Activated CD4-positive, alpha-beta memory T cell treated with anti-CD3 and anti-CD28 coated beads for 36 hours (primary cell): ENCODE measurements around the gene CLDN16. TPM values are rescaled to one million over a fixed set of nuclear protein-coding genes. Genes with fewer than 3 reads are reported as not detected.

Experiments used
- CTCF ChIA-PET: fragments of 350-600 bp; sonication (Branson Sonifier 250); formaldehyde crosslinking; loops from one replicate; lab custom pipeline; 2021; ENCODE audit warnings: antibody characterized with exemption, inconsistent platforms; lab: Charles Lee
- POLR2A ChIA-PET: fragments of 350-600 bp; sonication (Branson Sonifier 250); formaldehyde crosslinking; loops from one replicate; lab custom pipeline; 2021; ENCODE audit warnings: antibody characterized with exemption; lab: Charles Lee
- DNase-seq: peaks from one replicate; pipeline ENCODE4 v3.0.0-alpha.2; 2020
- H3K27ac Mint-ChIP-seq: one replicate; pipeline ENCODE4 v1.8.0; 2021; ENCODE audit warnings: mixed read lengths
- H3K27me3 Mint-ChIP-seq: one replicate; pipeline ENCODE4 v1.8.0; 2021; ENCODE audit warnings: mixed read lengths
- H3K36me3 Mint-ChIP-seq: one replicate; pipeline ENCODE4 v1.8.0; 2021; ENCODE audit warnings: mixed read lengths
- H3K4me1 Mint-ChIP-seq: one replicate; pipeline ENCODE4 v1.8.0; 2021; ENCODE audit warnings: low read depth, mixed read lengths
- H3K4me3 Mint-ChIP-seq: one replicate; pipeline ENCODE4 v1.8.0; 2021; ENCODE audit warnings: mild to moderate bottlenecking, mixed read lengths
- H3K9me3 Mint-ChIP-seq: one replicate; pipeline ENCODE4 v1.8.0; 2021; ENCODE audit warnings: mixed read lengths
- intact Hi-C: fragments of 100-400 bp; cut with micrococcal nuclease; formaldehyde crosslinking; loops from one replicate; pipeline ENCODE4 v1.15.1; 2023
- total RNA-seq, 2 experiments: library from RNA; stranded (reverse); gene quantifications; one replicate each; pipeline ENCODE4 v1.2.3, GENCODE V29; 2021

CLDN16 gene
- total RNA-seq, 2 experiments from 2014 or later, result not detected

GRCh38 chr3:190384309-190384756 is 3.6 kb upstream of the CLDN16 start:
- H3K27me3 Mint-ChIP-seq, result peaks cover 9% of the 10 kb centered on the region
- DNase-seq, result peak; percentile 27
- H3K27ac Mint-ChIP-seq, result no peak overlapping the region
- H3K9me3 Mint-ChIP-seq, result no peaks in the 10 kb centered on the region
- H3K36me3 Mint-ChIP-seq, result no peaks in the 10 kb centered on the region
- peaks cover 4% of the 10 kb centered on the region for H3K4me1 Mint-ChIP-seq
- intact Hi-C loops, result loop anchor here (1.0 kb wide), 1 partner anchor 313 kb away; no protein-coding TSS in a partner anchor
- ChIA-PET POLR2A (no interaction called here), CTCF (interaction anchor here (1.1 kb wide), 2 partner anchors 160 to 423 kb away, joined by 3 to 5 read pairs; no protein-coding TSS in a partner anchor)
- no peak overlapping the region for H3K4me3 Mint-ChIP-seq

DNA sequence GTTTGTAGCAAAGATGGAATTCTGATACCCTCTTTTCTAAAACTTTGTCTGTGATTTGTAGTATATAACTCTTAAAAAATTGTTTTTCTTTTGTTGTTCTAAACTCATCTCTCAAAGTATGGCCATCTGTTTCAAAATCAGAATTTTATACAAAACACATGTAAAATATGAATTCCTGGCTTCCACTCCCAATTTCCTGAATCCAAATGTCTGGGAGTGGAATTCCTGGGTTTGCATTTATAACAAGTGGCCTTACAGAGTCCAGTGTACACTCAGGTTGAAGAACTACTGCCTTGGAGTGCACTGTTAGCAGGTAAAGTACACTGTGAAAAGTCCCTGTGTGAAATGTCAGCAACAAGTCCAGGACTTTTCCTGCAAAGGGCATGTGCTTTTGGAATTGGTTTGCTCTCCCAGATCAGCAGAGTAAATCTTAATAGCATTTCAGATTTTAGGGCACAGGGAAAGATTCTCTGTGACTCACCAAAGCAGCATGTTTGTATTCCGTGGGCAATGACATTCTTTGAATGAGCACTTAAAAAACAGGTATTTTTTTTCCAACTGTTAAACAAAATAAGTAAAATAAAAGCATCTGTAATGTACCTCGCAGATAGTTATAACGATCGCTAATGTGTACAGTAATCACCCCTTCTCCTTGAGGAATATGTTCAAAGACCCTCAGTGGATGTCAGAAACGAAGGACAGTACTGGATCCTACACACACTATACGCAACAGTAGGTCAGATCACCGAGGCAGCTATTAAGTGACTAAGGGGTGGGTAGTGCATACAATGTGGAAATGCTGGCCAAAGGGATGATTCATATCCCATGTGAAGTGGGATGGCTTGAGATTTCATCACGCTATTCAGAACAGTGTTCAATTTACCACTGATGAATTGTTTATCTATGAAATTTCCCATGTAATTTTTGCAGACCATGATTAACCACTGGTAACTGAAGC is 2.0 kb upstream of the CLDN16 start:
- intact Hi-C loops, result no loop called here
- CTCF ChIA-PET, result no interaction called here
- Mint-ChIP-seq H3K4me3 (no peak overlapping the region), H3K4me1 (peaks cover 4% of the 10 kb centered on the region), H3K36me3 (no peaks in the 10 kb centered on the region), H3K27ac (no peak overlapping the region), H3K27me3 (peaks cover 9% of the 10 kb centered on the region), H3K9me3 (no peaks in the 10 kb centered on the region)
- DNase-seq, result no peak
- POLR2A ChIA-PET, result no interaction called here

DNA sequence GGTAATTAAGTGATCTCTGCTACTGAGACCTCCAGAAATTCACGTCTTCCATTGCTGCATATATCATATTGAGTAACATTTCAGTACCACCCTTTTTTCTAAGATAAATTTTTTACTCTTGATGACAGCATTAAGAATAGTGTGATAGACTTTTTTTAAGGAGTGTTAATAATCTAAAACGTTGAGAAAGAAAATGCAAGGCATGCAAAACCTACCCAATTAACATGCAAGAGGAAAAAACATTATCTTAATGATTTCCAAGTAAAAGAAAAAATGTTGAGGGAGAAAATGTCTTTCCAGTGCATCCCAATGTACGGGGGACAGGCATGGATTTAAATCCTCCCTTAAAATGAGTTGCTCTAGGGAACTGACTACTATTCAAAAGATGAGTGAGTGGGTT is 740 bp downstream of the CLDN16 start:
- Mint-ChIP-seq H3K27me3 (peaks cover 5% of the 10 kb centered on the region), H3K36me3 (no peaks in the 10 kb centered on the region), H3K27ac (no peak overlapping the region), H3K4me1 (no peaks in the 10 kb centered on the region), H3K4me3 (no peak overlapping the region), H3K9me3 (no peaks in the 10 kb centered on the region)
- ChIA-PET CTCF (interaction anchor here (0.8 kb wide), 1 partner anchor 677 kb away, joined by 3 read pairs; no protein-coding TSS in a partner anchor), POLR2A (no interaction called here)
- no peak for DNase-seq
- intact Hi-C loops, result no loop called here

DNA sequence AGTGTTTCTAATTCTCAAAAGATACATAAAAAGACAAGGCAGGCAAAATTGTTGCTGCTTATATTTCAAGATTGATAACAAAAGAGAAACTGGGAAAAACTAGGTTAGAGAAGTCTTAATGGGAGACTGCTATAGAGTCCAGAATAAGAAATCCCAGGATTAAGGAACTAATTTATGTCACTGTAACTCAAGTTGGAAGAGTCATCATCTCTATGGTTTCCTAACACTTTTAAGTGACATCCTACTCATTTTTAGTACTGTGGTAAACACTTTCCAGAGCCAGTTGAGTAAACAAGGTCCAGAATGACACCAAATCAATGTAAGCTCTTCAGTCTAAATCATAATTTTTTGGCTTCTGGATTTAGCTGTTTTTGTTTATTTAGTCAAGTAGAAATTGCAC is 8.0 kb downstream of the CLDN16 start:
- Mint-ChIP-seq H3K36me3 (no peaks in the 10 kb centered on the region), H3K4me3 (no peak overlapping the region), H3K9me3 (no peaks in the 10 kb centered on the region), H3K4me1 (no peaks in the 10 kb centered on the region), H3K27ac (no peak overlapping the region), H3K27me3 (no peaks in the 10 kb centered on the region)
- DNase-seq, result no peak
- POLR2A ChIA-PET, result no interaction called here
- intact Hi-C loops, result no loop called here
- CTCF ChIA-PET, result no interaction called here

DNA sequence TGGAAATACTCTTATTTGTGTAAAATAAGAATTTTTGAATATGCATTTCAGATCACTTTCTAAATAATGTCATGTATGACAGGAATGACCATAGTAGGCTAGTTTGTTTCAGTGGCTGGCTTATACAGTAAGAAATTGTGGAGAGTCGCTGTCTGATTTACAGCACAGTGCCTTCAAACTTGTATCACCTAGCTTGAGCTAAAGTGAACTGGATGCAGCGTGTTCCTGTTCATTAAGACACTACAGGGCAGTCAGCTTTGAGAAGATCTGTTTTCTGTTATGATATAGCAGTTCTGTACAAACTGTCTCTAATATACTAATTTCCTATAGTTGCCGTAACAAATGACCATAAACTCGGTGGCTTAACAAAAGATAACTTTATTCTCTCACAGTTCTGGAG is 9.9 kb downstream of the CLDN16 start:
- Mint-ChIP-seq H3K27me3 (no peaks in the 10 kb centered on the region), H3K9me3 (no peaks in the 10 kb centered on the region), H3K36me3 (no peaks in the 10 kb centered on the region), H3K27ac (no peak overlapping the region), H3K4me3 (no peak overlapping the region), H3K4me1 (no peaks in the 10 kb centered on the region)
- CTCF ChIA-PET, result no interaction called here
- POLR2A ChIA-PET, result no interaction called here
- intact Hi-C loops, result no loop called here
- DNase-seq, result no peak

- no peaks in the 10 kb centered on the region for H3K4me1 Mint-ChIP-seq
- ChIA-PET POLR2A (no interaction called here), CTCF (interaction anchor here (0.6 kb wide), 1 partner anchor 175 kb away, joined by 3 read pairs; no protein-coding TSS in a partner anchor)
- intact Hi-C loops, result no loop called here
- no peak for DNase-seq
- H3K9me3 Mint-ChIP-seq, result no peaks in the 10 kb centered on the region
- H3K27ac Mint-ChIP-seq, result no peak overlapping the region
- H3K36me3 Mint-ChIP-seq, result no peaks in the 10 kb centered on the region
- H3K27me3 Mint-ChIP-seq, result peaks cover 2% of the 10 kb centered on the region
- no peak overlapping the region for H3K4me3 Mint-ChIP-seq
Observed at GRCh38 chr3:190399677-190400076, 11.7 kb downstream of the CLDN16 start.

DNA sequence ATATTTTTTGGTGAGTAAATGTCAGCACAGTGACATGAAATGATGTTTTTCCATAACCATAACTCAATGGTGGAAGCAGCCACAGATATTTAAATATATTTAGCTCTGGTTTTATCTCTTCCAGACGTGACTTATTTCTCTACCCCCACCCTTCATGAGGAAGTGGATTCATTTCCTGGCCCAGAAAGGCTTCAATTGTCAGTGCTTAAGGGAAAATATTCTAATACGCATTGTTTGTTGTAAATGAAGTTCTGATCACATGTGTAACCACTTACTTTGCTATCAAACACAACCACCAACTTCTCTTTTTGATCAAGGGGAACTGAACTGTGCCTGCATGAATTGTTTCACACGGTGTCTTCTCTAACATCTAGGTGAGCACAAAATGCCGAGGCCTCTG is 14.0 kb downstream of the CLDN16 start:
- Mint-ChIP-seq H3K36me3 (no peaks in the 10 kb centered on the region), H3K27ac (no peak overlapping the region), H3K27me3 (peaks cover 2% of the 10 kb centered on the region), H3K9me3 (no peaks in the 10 kb centered on the region), H3K4me1 (no peaks in the 10 kb centered on the region), H3K4me3 (no peak overlapping the region)
- intact Hi-C loops, result no loop called here
- DNase-seq, result no peak
- ChIA-PET CTCF (no interaction called here), POLR2A (no interaction called here)

DNA sequence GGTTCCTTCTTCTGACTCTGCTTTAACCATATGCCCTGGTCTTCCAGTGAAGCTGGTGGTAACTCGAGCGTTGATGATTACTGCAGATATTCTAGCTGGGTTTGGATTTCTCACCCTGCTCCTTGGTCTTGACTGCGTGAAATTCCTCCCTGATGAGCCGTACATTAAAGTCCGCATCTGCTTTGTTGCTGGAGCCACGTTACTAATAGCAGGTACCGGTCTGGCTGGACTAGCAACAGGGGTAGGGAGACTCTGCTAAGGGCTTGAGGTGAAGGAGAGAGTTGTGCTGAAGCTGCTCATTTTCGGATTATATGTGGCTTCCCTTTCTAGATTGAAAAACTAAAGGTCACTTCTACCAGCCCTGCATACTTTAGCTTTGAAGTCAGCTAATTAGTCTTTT is 16.8 kb downstream of the CLDN16 start:
- CTCF ChIA-PET, result no interaction called here

DNA sequence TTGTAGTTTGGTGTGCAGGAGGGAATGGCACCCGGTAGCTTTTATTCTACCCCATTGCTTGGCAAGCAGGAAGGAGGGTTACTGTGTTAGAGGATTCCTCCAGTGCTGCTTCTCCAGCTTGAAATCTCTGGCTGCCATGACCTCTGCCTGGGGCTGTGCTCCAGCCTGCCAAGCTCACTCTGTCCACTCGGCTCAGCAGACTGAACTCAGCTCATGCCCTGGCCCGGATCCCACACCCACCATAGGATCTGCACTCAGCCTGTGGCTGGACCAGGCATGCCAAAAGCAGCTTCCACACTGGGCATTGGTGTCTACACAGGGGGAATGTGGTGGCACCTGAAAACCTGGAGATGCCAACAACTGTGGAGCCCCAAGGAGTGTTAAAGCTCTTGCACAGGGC is 26.3 kb downstream of the CLDN16 start:
- DNase-seq, result no peak
- H3K9me3 Mint-ChIP-seq, result peaks cover 8% of the 10 kb centered on the region
- no peaks in the 10 kb centered on the region for H3K36me3 Mint-ChIP-seq
- no peaks in the 10 kb centered on the region for H3K27me3 Mint-ChIP-seq
- intact Hi-C loops, result no loop called here
- CTCF ChIA-PET, result interaction anchor here (1.1 kb wide), 1 partner anchor 11 kb away, joined by 6 read pairs; no protein-coding TSS in a partner anchor
- no peak overlapping the region for H3K4me3 Mint-ChIP-seq
- no peak overlapping the region for H3K27ac Mint-ChIP-seq
- H3K4me1 Mint-ChIP-seq, result no peaks in the 10 kb centered on the region
- POLR2A ChIA-PET, result no interaction called here

More for the DNA sequence above, 16.8 kb downstream of the CLDN16 start:
- POLR2A ChIA-PET, result no interaction called here
- no peaks in the 10 kb centered on the region for H3K4me1 Mint-ChIP-seq
- H3K4me3 Mint-ChIP-seq, result no peak overlapping the region
- no peak for DNase-seq
- H3K9me3 Mint-ChIP-seq, result no peaks in the 10 kb centered on the region
- peaks cover 2% of the 10 kb centered on the region for H3K27me3 Mint-ChIP-seq
- no peak overlapping the region for H3K27ac Mint-ChIP-seq
- intact Hi-C loops, result no loop called here
- no peaks in the 10 kb centered on the region for H3K36me3 Mint-ChIP-seq

- H3K4me3 Mint-ChIP-seq, result no peak overlapping the region
- intact Hi-C loops, result loop anchor here (1.0 to 5.0 kb wide), 3 partner anchors 199 to 457 kb away; no protein-coding TSS in a partner anchor
- no peaks in the 10 kb centered on the region for H3K36me3 Mint-ChIP-seq
- no peak for DNase-seq
- H3K27ac Mint-ChIP-seq, result no peak overlapping the region
- CTCF ChIA-PET, result interaction anchor here (0.7 to 3.6 kb wide), 11 partner anchors 11 to 463 kb away, joined by 3 to 27 read pairs (median 4); partner anchors contain the start of gene CLDN1
- no peaks in the 10 kb centered on the region for H3K27me3 Mint-ChIP-seq
- peaks cover 8% of the 10 kb centered on the region for H3K4me1 Mint-ChIP-seq
- POLR2A ChIA-PET, result no interaction called here
- no peaks in the 10 kb centered on the region for H3K9me3 Mint-ChIP-seq
Observed at GRCh38 chr3:190424108-190424477, 36.1 kb downstream of the CLDN16 start.

DNA sequence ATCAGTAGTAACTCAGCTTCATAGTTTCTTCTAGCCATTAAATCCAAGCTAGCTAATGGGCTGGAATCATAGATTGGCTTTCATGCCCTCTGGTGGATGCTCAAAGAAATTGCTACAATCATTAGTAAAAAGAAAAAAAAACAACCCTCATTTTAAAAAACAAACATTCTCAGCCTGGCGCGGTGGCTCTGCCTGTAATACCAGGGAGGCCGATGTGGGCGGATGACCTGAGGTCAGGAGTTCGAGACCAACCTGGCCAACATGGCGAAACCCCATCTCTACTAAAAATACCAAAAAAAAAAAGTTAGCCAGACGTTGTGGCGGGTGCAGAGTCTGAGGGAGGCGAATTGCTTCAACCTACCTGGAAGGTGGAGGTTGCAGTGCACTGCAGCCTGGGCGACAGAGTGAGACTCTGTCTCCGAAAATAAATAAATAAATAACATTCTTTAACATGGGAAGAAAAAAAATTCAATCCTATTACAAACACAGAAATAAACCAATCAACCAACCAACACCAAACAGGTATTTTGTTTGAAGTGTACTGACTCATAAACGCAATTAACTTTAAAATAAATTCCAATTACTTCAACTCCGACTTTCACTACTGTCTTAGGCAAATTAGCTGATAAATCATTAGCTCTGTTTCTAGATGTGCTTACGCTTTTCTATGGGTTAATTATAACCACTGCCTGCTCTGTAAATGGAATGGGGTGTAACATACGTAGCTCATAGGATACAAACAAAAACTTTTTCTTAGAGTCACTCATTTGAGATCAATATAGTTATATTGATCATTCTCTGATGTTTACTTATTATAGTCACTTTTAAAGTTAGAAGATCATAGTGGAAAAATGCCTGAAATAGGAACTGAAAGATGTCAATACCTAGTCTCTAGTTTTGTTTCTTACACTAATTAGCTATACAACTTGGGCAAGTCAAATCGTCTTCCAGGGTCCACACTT is 36.8 kb downstream of the CLDN16 start:
- intact Hi-C loops, result loop anchor here (1.0 to 5.0 kb wide), 3 partner anchors 199 to 458 kb away; no protein-coding TSS in a partner anchor
- H3K4me3 Mint-ChIP-seq, result peak overlapping the region; percentile 24
- H3K36me3 Mint-ChIP-seq, result no peaks in the 10 kb centered on the region
- no peaks in the 10 kb centered on the region for H3K27me3 Mint-ChIP-seq
- no peaks in the 10 kb centered on the region for H3K9me3 Mint-ChIP-seq
- CTCF ChIA-PET, result interaction anchor here (0.6 to 3.6 kb wide), 17 partner anchors 10 to 464 kb away, joined by 3 to 27 read pairs (median 4); partner anchors contain the start of genes CLDN1 and IL1RAP
- POLR2A ChIA-PET, result interaction anchor here (0.6 kb wide), 1 partner anchor 272 kb away, joined by 5 read pairs; no protein-coding TSS in a partner anchor
- DNase-seq, result peak; percentile 66
- no peak overlapping the region for H3K27ac Mint-ChIP-seq
- H3K4me1 Mint-ChIP-seq, result peaks cover 8% of the 10 kb centered on the region
